ENCODE results near the gene SPATA13. TPM values are rescaled to one million over a fixed set of nuclear protein-coding genes. Genes with fewer than 3 reads are reported as not detected.

SPATA13 gene
- total RNA-seq, 1 donor from 2014 or later: 12.1 TPM

- TF ChIP-seq, protein P1, sequence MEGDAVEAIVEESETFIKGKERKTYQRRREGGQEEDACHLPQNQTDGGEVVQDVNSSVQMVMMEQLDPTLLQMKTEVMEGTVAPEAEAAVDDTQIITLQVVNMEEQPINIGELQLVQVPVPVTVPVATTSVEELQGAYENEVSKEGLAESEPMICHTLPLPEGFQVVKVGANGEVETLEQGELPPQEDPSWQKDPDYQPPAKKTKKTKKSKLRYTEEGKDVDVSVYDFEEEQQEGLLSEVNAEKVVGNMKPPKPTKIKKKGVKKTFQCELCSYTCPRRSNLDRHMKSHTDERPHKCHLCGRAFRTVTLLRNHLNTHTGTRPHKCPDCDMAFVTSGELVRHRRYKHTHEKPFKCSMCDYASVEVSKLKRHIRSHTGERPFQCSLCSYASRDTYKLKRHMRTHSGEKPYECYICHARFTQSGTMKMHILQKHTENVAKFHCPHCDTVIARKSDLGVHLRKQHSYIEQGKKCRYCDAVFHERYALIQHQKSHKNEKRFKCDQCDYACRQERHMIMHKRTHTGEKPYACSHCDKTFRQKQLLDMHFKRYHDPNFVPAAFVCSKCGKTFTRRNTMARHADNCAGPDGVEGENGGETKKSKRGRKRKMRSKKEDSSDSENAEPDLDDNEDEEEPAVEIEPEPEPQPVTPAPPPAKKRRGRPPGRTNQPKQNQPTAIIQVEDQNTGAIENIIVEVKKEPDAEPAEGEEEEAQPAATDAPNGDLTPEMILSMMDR (conservative IDR thresholded peaks at IDR 0.05; ENCODE audit: low read depth, low read length): no peak
- no peak overlapping the region for H3K4me3 ChIP-seq (ENCODE audit: low read depth, low read length)
- no peak for DNase-seq (ENCODE audit: low read depth)
Observed at GRCh38 chr13:24175847-24176246, 15.3 kb downstream of the SPATA13 start.

DNA sequence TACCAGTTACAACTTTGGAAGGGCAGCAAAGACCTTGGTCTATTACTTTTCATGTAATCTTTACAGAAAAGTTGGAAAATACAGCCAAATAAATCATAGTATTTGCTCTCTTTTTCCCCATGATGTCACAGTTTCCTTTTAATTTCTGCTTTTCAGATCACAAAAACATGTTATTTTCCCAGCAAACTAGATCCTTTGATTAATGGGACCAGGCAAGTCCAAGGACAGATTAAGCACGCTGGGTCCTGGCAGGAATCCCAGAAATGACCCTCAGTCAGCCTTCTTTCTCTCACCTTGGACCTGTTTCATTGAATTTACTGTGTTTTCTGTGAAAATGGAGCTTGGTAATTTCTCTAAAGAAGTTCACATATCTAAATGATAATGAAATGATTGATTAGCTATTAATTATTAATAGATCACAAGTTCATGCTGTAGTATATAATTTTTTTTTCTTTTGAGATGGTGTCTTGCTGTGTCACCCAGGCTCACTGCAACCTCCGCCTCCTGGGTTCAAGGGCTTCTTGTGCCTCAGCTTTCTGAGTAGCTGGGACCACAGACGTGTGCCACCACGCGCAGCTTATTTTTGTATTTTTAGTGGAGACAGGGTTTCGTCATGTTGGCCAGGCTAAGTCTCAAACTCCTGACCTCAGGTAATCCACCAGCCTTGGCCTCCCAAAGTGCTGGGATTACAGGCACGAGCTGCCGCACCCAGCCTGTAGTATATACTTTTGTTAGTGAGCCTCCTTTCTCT, 16.0 kb downstream of the SPATA13 start:
- H3K4me3 ChIP-seq (ENCODE audit: low read depth, low read length): no peak overlapping the region
- TF ChIP-seq, protein P1 (conservative IDR thresholded peaks at IDR 0.05; ENCODE audit: low read depth, low read length): no peak
- DNase-seq (ENCODE audit: low read depth): no peak

GRCh38 chr13:24178847-24179485, 18.4 kb downstream of the SPATA13 start:
- no peak for DNase-seq (ENCODE audit: low read depth)
- TF ChIP-seq, protein P1 (conservative IDR thresholded peaks at IDR 0.05; ENCODE audit: low read depth, low read length): no peak
- H3K4me3 ChIP-seq (ENCODE audit: low read depth, low read length): no peak overlapping the region

DNA sequence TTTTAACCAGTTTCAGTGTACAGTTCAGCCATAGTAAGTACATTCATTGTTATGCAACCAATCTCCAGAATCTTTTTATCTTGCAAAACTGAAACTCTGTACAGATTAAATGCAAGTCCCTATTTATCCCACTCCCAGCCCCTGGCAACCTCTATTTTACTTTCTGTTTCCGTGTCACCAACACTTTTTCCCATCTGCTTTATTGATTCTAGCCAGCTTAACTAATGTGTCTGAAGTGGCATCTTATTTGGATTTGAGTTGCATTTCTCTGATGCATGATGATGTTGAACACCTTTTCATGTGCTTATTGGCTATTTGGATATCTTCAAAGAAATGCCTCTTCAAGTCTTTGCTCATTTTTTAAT, 18.9 kb downstream of the SPATA13 start:
- TF ChIP-seq, protein P1 (conservative IDR thresholded peaks at IDR 0.05; ENCODE audit: low read depth, low read length): no peak
- DNase-seq (ENCODE audit: low read depth): no peak

DNA sequence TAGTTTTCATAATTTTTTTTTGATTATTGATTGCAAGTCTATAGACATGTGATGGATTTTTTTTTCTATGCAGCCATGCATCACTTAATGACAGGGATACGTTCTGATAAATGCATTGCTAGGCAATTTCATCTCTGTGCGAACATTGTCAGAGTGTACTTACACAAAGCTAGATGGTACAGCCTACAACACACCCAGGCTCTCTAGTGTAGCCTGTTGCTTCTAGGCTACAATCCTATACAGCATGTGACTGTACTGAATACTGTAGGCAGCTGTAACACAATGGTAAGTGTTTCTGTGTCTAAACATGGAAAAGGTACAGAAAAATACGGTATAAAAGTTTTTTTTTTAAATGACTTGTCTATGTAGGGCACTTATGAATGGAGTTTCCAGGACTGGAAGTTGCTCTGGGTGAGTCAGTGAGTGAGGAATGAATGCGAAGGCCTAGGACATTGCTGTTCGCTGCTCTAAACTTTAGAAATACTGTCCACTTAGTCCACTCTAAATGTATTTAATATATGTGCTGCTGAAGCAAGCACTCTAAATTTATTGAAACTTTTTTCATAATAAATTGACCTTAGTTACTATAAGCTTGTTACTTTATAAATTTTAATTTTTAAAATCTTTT, 20.3 kb downstream of the SPATA13 start:
- DNase-seq (ENCODE audit: low read depth): no peak
- no peak overlapping the region for H3K4me3 ChIP-seq (ENCODE audit: low read depth, low read length)
- TF ChIP-seq, protein P1 (conservative IDR thresholded peaks at IDR 0.05; ENCODE audit: low read depth, low read length): no peak

More for the DNA sequence above, 18.9 kb downstream of the SPATA13 start:
- H3K4me3 ChIP-seq (ENCODE audit: low read depth, low read length): no peak overlapping the region

GRCh38 chr13:24181991-24182702, 21.6 kb downstream of the SPATA13 start:
- no peak for DNase-seq (ENCODE audit: low read depth)
- H3K4me3 ChIP-seq (ENCODE audit: low read depth, low read length): no peak overlapping the region
- TF ChIP-seq, protein P1 (conservative IDR thresholded peaks at IDR 0.05; ENCODE audit: low read depth, low read length): no peak

All from epithelial cell of proximal tubule (primary cell).